ENCODE results near the gene GTF3C1.

The GTF3C1 gene

DNA sequence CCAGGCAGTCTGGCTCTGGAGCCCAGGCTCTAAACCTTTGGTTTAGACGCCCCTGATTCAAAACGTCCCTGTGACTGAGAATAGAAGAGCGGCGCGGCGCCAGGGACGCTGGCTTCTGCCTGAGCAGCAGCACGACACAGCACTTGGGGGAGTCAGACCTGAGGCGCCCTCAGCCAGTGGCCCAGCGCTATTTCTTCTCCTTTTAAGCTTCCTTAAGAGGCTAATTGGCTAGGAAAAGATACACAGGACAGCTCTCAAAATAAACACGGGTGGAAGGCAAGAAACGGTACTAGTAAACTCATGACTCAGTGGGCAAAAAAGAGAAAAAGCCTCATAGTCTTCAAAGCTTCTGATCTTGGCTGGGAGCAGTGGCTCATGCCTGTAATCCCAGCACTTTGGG, 34.9 kb downstream of the GTF3C1 start:
- DNase-seq: no peak

DNA sequence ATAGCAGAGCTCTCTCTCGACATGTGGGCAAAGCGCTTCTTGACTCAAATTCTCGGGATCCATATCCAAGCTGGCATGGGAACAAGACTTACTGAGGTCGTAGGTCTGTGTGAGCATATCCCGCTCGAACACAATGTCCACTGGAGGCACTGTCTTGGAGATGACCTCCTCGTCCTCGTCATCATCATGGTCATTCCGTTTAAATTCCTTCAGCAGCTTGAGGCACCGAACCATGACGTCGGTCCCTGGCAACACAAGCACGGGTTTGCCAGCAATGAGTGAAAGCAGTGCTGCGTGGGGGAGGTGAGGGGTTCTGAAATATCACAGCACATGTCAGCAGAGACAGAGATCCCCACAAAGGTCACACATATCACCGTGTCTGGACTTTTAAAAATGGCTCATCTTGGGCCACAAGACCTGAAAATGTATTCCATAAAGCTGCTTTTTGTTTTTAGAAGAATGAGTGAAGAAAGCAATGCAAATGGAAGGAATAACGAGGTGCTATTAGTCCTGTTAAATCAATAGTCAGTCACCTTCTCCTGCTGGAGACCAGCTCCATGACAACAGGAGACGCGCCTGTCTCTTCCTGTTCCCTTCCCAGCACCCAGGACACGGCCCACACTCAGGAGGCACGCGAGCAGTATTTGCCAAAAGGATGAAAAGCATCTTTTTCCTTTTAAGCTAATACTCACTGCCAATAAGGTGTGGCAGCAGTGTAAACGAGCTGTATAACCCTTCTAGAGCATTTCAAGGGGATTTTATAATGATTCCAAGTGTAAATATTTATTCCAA, 37.9 kb downstream of the GTF3C1 start:
- no peak for DNase-seq

DNA sequence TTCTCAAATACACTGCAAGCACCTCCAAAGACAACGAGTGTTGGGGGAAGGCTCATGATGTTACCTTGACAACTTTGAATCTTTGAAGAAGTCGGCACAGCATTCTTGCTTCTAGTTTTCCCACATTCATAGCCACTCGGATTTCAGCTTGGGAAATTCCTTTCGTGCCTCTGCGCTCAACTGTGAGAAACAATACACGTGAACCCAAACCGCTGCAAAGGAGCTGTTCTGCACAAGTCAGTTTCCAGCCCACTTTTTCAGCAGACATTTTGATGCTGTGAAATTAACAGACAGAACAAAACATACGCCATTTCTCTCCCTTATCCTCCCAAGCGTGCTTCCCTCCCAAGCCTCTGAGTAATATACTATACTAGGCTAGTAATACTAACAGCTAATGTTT, 41.2 kb downstream of the GTF3C1 start:
- DNase-seq: no peak

GRCh38 chr16:27506771-27507170, 42.9 kb downstream of the GTF3C1 start:
- DNase-seq: no peak

DNA sequence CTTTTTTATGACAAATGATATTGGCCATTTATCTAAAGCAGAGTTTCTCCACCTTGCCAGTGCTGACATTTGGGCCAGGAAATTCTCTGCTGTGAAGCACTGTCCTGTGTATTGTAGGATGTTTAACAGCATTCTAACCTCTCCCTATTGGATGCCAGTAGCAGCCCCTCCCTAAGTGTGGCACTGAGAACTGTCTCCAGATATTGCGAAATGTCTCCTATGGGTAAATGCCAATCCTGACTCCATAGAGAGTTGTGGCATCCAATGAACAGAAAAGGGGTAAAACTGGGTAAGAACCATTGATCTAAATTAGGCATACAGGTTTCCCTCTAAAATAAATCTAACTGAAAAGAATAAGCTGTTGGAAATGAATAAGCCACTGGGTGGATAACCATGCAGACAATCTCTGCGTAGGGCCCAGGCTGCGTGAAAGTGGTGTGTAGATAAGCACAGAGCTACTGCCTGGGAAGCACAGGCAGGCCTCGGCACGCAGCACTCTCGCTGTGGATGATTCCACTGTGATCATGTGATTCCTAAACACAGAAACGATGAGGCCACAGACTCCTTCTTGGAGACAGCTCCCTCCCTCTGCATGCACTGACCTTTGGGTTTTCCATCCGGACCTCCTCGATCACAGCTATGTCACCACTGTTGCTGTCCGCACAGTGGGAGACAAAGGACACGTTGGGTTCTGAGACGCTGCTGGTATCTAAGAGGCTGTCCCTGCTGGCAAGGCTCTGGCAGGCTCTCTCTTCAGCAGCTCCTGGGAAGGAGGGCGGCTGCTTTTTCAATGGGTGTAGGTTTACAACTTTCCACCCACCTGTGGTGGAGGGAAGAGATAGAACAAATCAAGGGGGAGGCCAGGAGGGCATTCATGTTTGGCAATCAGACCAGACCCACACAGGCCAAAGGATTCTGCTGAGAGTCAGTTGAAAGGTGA, 44.1 kb downstream of the GTF3C1 start:
- no peak for DNase-seq

DNA sequence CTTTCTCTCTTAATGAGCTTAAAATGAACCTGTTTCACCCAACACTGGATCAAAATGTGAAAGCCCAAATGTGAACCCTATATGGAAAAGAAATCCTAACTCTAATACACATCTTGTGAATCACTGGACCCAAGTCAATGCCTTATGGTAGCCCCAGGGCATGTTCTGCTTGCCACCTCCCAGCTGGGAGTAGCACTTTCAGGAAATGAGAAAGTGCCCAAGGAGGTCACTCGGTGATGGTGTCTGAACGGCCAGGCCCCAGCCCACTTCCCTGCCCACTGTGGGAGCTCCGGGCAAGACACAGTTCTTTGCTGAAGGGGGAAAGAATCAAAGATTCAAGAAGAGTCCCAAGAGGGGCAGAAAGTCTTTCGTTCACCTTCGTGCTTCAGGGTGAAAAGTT, 46.1 kb downstream of the GTF3C1 start:
- DNase-seq: no peak

GRCh38 chr16:27500801-27501200, 48.9 kb downstream of the GTF3C1 start:
- DNase-seq: peak; percentile 5

GRCh38 chr16:27499659-27500055, 50.1 kb downstream of the GTF3C1 start:
- DNase-seq: no peak

GRCh38 chr16:27498916-27499658, 50.6 kb downstream of the GTF3C1 start:
- no peak for DNase-seq

DNA sequence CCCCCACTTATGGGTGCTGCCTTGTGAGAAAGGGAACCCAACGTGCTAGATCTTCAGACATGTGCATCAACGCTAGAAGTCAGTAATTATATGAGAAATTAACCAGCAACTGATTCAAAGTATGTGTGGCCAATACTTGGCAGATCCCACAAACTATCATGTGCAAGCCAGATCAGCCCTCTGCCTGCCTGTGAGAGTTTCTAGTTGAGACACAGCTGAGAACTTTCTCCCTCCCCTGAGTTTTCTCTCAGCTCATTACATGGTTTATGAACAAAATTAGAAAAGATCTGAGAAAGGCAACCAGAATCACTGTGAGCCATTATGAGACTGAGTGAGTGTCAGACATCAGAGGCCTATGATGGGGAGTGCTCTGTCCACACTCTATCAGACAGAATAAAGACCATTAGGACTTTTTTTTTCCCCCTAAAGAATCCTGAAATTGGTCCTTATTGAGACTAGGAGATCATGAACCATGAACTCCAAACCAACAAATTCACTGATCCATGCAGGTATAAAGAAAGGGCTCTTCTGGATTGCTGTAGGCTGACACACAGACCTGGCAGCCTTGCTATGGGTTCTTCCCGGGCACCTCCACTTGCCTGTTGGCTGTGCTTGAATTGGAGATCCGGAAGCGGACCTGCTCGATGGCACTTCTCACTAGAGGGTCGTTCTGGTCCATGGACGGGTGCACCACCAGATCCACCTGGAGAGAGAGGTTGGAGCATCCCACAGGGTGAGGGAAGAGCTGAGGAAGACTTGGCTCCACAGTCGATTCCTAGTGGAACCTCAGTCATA, 51.5 kb downstream of the GTF3C1 start:
- peak; percentile 17 for DNase-seq

- DNase-seq: peak; percentile 93
These were observed 54.5 kb downstream of the GTF3C1 start for GRCh38 chr16:27495191-27495590.

DNA sequence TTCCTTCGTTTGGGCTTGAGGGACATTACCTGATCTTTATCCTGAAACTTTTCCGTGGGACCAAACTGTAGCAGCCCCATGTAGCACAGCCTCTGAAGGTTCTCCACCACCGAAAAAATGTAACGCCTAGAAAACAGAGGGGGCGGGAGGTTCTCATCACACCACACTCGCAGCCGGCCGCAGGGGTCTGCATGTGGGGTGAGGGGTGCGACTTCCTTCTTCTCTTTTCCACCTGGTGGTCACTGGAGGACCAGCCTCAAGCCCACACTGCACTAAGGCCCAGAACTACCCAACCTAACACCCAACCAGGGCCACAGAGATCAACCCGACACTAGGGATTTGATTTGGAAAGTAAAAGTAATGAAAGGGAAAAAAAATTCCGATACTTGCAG, 57.1 kb downstream of the GTF3C1 start:
- DNase-seq: no peak

- no peak for DNase-seq
These were observed 57.7 kb downstream of the GTF3C1 start for GRCh38 chr16:27491894-27492587.

- no peak for DNase-seq
These were observed 59.8 kb downstream of the GTF3C1 start for GRCh38 chr16:27489906-27490305.

GRCh38 chr16:27489421-27489820, 60.3 kb downstream of the GTF3C1 start:
- DNase-seq: no peak

GRCh38 chr16:27486760-27487159, 63.0 kb downstream of the GTF3C1 start:
- DNase-seq: no peak

- DNase-seq: no peak
These were observed 63.4 kb downstream of the GTF3C1 start for GRCh38 chr16:27486344-27486743.

GRCh38 chr16:27485811-27486210, 63.9 kb downstream of the GTF3C1 start:
- DNase-seq: no peak

DNA sequence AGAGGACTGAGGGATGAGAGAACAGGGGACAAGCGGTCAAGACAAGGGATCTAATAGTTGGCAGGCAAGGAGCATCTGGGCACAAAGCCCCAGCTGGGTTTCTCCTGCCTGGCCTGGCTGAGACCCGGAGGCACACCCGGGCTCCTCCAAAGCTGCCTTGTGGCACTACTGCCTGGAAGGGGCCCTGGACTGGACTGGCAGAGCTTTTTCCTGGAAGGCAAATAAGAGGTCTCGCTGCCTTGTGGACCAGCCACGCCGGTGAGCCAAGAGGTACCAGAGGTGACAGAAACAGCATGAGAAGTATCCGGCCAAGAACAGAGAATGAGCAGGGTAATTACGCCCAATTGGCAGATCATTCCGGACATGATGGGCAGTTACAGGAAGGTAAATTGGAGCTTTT, 64.6 kb downstream of the GTF3C1 start:
- DNase-seq: no peak

- no peak for DNase-seq
These were observed 66.1 kb downstream of the GTF3C1 start for GRCh38 chr16:27483624-27484023.

DNA sequence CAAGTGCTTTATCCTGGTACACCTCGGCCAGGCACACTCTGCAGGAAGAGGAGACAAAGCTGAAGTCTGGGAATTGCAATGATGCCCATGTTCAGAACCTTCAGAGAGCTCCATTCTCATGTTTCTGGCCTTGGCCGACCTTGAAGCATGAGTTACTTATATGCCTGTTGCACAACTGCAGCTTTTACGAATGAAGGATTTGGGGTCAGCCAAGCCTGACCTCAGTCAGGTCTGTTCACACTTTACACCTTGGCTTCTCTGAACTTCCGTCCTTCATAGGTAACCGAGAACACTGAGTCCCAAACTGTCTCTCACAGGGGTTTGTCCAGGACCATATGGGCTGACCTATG, 66.7 kb downstream of the GTF3C1 start:
- no peak for DNase-seq

Data from fibroblast of upper back skin (primary cell).